SK-N-SH (cell line): ENCODE data around the gene RAB19.

Source experiments
- GABPA ChIP-seq: IDR thresholded peaks from 2 replicates; pipeline ENCODE4 v1.4.0; 2012; ENCODE audit warnings: low read depth, mild to moderate bottlenecking
- POLR2AphosphoS5 ChIP-seq: IDR thresholded peaks from 2 replicates; pipeline ENCODE4 v1.6.1; 2012; ENCODE audit warnings: low read depth, low read length
- SIN3A ChIP-seq: IDR thresholded peaks from 2 replicates; pipeline ENCODE4 v1.6.1; 2012; ENCODE audit warnings: low read depth, mild to moderate bottlenecking, low read length, moderate library complexity, borderline replicate concordance
- SMC3 ChIP-seq: IDR thresholded peaks from 2 replicates; pipeline ENCODE4 v1.6.1; 2012; ENCODE audit warnings: low read depth, low read length, improper control_type of control experiment
- TEAD4 ChIP-seq: IDR thresholded peaks from 2 replicates; pipeline ENCODE4 v1.4.0; 2012; ENCODE audit warnings: mild to moderate bottlenecking, borderline replicate concordance; ENCODE audit not compliant: insufficient read depth
- TF ChIP-seq, protein P1 (sequence below): fragments of 200-600 bp; sonication (generic); IDR thresholded peaks from 2 replicates; pipeline ENCODE4 v1.6.1; 2017; ENCODE audit warnings: antibody characterized with exemption, mild to moderate bottlenecking, moderate library complexity
- TF ChIP-seq, protein P2 (sequence below): IDR thresholded peaks from 2 replicates; pipeline ENCODE4 v1.4.0; 2012; ENCODE audit warnings: low read depth, borderline replicate concordance
- TF ChIP-seq, protein P3 (sequence below): fragments of 150-350 bp; IDR thresholded peaks from 2 replicates; pipeline ENCODE4 v1.6.1; 2017; ENCODE audit warnings: antibody characterized with exemption, low read length, low read depth, borderline replicate concordance
- TF ChIP-seq, protein P4 (sequence below): IDR thresholded peaks from 2 replicates; pipeline ENCODE4 v1.4.0; 2012; ENCODE audit warnings: low read depth

DNA sequence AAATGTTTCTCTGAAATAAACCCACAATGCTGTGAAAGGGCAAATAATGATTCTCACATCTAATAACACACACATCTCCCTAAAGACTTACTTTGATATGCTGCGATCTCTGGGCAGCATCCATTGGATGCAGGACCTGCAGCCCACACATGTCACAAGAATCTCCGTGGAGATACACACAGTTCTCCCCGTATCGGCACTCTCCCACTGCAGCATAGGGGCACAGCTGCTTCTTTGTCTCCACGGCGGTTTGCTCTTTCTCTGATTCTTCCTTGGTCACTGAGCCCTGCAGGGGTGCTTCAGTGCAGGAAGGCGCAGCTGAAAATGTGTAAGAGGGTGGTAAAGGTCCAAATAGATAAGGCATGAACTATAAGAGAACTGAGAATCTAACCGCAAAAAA, 55.1 kb downstream of the RAB19 start:
- TF ChIP-seq, protein P1, sequence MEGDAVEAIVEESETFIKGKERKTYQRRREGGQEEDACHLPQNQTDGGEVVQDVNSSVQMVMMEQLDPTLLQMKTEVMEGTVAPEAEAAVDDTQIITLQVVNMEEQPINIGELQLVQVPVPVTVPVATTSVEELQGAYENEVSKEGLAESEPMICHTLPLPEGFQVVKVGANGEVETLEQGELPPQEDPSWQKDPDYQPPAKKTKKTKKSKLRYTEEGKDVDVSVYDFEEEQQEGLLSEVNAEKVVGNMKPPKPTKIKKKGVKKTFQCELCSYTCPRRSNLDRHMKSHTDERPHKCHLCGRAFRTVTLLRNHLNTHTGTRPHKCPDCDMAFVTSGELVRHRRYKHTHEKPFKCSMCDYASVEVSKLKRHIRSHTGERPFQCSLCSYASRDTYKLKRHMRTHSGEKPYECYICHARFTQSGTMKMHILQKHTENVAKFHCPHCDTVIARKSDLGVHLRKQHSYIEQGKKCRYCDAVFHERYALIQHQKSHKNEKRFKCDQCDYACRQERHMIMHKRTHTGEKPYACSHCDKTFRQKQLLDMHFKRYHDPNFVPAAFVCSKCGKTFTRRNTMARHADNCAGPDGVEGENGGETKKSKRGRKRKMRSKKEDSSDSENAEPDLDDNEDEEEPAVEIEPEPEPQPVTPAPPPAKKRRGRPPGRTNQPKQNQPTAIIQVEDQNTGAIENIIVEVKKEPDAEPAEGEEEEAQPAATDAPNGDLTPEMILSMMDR, result no peak
- TF ChIP-seq POLR2AphosphoS5 (no peak), SMC3 (no peak), TEAD4 (no peak), GABPA (no peak), SIN3A (no peak)
- TF ChIP-seq, protein P2, sequence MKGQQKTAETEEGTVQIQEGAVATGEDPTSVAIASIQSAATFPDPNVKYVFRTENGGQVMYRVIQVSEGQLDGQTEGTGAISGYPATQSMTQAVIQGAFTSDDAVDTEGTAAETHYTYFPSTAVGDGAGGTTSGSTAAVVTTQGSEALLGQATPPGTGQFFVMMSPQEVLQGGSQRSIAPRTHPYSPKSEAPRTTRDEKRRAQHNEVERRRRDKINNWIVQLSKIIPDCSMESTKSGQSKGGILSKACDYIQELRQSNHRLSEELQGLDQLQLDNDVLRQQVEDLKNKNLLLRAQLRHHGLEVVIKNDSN, result no peak
- TF ChIP-seq, protein P3, sequence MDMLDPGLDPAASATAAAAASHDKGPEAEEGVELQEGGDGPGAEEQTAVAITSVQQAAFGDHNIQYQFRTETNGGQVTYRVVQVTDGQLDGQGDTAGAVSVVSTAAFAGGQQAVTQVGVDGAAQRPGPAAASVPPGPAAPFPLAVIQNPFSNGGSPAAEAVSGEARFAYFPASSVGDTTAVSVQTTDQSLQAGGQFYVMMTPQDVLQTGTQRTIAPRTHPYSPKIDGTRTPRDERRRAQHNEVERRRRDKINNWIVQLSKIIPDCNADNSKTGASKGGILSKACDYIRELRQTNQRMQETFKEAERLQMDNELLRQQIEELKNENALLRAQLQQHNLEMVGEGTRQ, result no peak
- TF ChIP-seq, protein P4, sequence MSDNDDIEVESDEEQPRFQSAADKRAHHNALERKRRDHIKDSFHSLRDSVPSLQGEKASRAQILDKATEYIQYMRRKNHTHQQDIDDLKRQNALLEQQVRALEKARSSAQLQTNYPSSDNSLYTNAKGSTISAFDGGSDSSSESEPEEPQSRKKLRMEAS, result no peak
